Endothelial cell of umbilical vein (primary cell): Measurements from ENCODE around the gene C16orf95. TPM values are rescaled to one million over a fixed set of nuclear protein-coding genes. Genes with fewer than 3 reads are reported as not detected.

ENCODE experiments used
- BruUV-seq: library from RNA; stranded (reverse); fragments of 400-500 nt; replicated peaks from 2 replicates; lab custom pipeline; 2021; lab: Mats Ljungman, UMichigan
- CTCF ChIA-PET: fragments of 300-600, 350-600 bp; sonication (Branson Sonifier 250); formaldehyde crosslinking; loops from one replicate; lab custom pipeline; 2021; ENCODE audit warnings: antibody characterized with exemption, inconsistent platforms; lab: Charles Lee
- POLR2A ChIA-PET: fragments of 300-600, 350-600 bp; sonication (Branson Sonifier 250); formaldehyde crosslinking; loops from one replicate; lab custom pipeline; 2021; ENCODE audit warnings: antibody characterized with exemption, inconsistent platforms; lab: Charles Lee
- DNase-seq: peaks from one replicate; pipeline ENCODE4 v3.0.0-alpha.2; 2011; ENCODE audit warnings: low read depth, low spot score
- FAIRE-seq: peaks from 2 replicates; lab custom pipeline; 2011; peaks lifted over from hg19 to GRCh38; lab: Jason Lieb, UNC
- H2AFZ ChIP-seq: 2 replicates; pipeline ENCODE4 v1.6.0; 2012; ENCODE audit warnings: low read depth, low read length, control low read depth, inconsistent platforms
- H3K27ac ChIP-seq: 2 replicates; pipeline ENCODE4 v1.5.1; 2011; ENCODE audit warnings: low read depth, mild to moderate bottlenecking, control low read depth, low read length, moderate library complexity; ENCODE audit not compliant: insufficient read depth
- H3K27me3 ChIP-seq, 2 experiments: 2 replicates each; pipeline versions ENCODE4 v1.6.0 to v1.6.1; 2011; ENCODE audit warnings: low read length in 2 of 2, mixed read lengths in 1 of 2; ENCODE audit not compliant: control insufficient read depth in 2 of 2, insufficient read depth in 2 of 2
- H3K36me3 ChIP-seq, 2 experiments: 2 replicates in 1 of 2; 3 replicates in 1 of 2; pipeline ENCODE4 v1.5.1; 2011; ENCODE audit warnings: low read length in 2 of 2, mild to moderate bottlenecking in 1 of 2, moderate library complexity in 1 of 2; ENCODE audit not compliant: control insufficient read depth in 2 of 2, insufficient read depth in 2 of 2; ENCODE audit errors: extremely low read depth in 1 of 2
- H3K4me1 ChIP-seq: 3 replicates; pipeline ENCODE4 v1.5.1; 2011; ENCODE audit warnings: mild to moderate bottlenecking, low read length; ENCODE audit not compliant: control insufficient read depth, insufficient read depth; ENCODE audit errors: extremely low read depth
- H3K4me2 ChIP-seq: 2 replicates; pipeline ENCODE4 v1.6.1; 2011; ENCODE audit warnings: low read length, control low read depth, mixed read lengths; ENCODE audit not compliant: insufficient read depth
- H3K4me3 ChIP-seq, 3 experiments: fragments of 200-600 bp in 1 of 3; sonication (generic), shearing (Covaris generic) in 1 of 3; replicated peaks in 1 of 3; 2 replicates each; pipeline ENCODE4 v1.5.1; 2011 to 2016; ENCODE audit warnings: control low read depth in 3 of 3, low read length in 3 of 3, mild to moderate bottlenecking in 2 of 3, inconsistent platforms in 1 of 3, low read depth in 1 of 3, moderate library complexity in 1 of 3; ENCODE audit not compliant: insufficient read depth in 1 of 3
- H3K79me2 ChIP-seq: 2 replicates; pipeline ENCODE4 v1.6.0; 2012; ENCODE audit warnings: low read length, inconsistent platforms; ENCODE audit not compliant: control insufficient read depth, insufficient read depth
- H3K9ac ChIP-seq: replicated peaks from 2 replicates; pipeline ENCODE3; 2011; ENCODE audit warnings: low read length, control low read depth; ENCODE audit not compliant: insufficient read depth; ENCODE audit errors: extremely low read depth
- H3K9me1 ChIP-seq: replicated peaks from 3 replicates; pipeline ENCODE4 v1.6.0; 2011; ENCODE audit warnings: mild to moderate bottlenecking, low read length; ENCODE audit not compliant: control insufficient read depth, insufficient read depth; ENCODE audit errors: extremely low read depth
- H3K9me3 ChIP-seq: replicated peaks from 2 replicates; pipeline ENCODE4 v1.5.1; 2012; ENCODE audit warnings: low read length, inconsistent platforms; ENCODE audit not compliant: control insufficient read depth, insufficient read depth
- H4K20me1 ChIP-seq: replicated peaks from 2 replicates; pipeline ENCODE3; 2011; ENCODE audit warnings: mild to moderate bottlenecking, low read length; ENCODE audit not compliant: control insufficient read depth, insufficient read depth; ENCODE audit errors: extremely low read depth
- EZH2 ChIP-seq: IDR thresholded peaks from 2 replicates; pipeline ENCODE4 v1.6.1; 2012; ENCODE audit warnings: borderline replicate concordance, low read depth, mild to moderate bottlenecking, moderate library complexity, low read length, inconsistent platforms; ENCODE audit not compliant: severe bottlenecking
- FOS ChIP-seq: IDR thresholded peaks from 2 replicates; pipeline ENCODE4 v1.6.1; 2011; ENCODE audit warnings: mild to moderate bottlenecking, low read length, moderate library complexity, borderline replicate concordance; ENCODE audit not compliant: insufficient read depth
- GATA2 ChIP-seq: IDR thresholded peaks from 2 replicates; pipeline ENCODE4 v1.7.0; 2011; ENCODE audit warnings: low read depth, mild to moderate bottlenecking, moderate library complexity, mixed read lengths, low read length; ENCODE audit not compliant: insufficient read length, insufficient read depth
- JUN ChIP-seq: IDR thresholded peaks from 2 replicates; pipeline ENCODE4 v1.6.1; 2011; ENCODE audit warnings: borderline replicate concordance, low read depth; ENCODE audit not compliant: insufficient read length, insufficient read depth
- MYC ChIP-seq: IDR thresholded peaks from one replicate; pipeline ENCODE4 v1.6.1; 2011; ENCODE audit warnings: mild to moderate bottlenecking, low read depth, low read length
- POLR2A ChIP-seq: IDR thresholded peaks from 2 replicates; pipeline ENCODE4 v1.6.1; 2012; ENCODE audit warnings: low read depth, mild to moderate bottlenecking, control low read depth, low read length
- POLR2AphosphoS5 ChIP-seq: IDR thresholded peaks from 2 replicates; pipeline ENCODE4 v1.6.1; 2012; ENCODE audit warnings: low read depth, mild to moderate bottlenecking, control low read depth, low read length, moderate library complexity; ENCODE audit not compliant: insufficient read depth
- dilution Hi-C: fragments of 300-500 bp; cut with MboI; formaldehyde crosslinking; loops from one replicate; pipeline ENCODE4 v1.15.0; 2019; ENCODE audit warnings: low sequenced_read_pairs; ENCODE audit not compliant: extremely low pct_ligation_motif_present
- intact Hi-C: fragments of 100-400 bp; cut with micrococcal nuclease; formaldehyde crosslinking; loops from one replicate; pipeline ENCODE4 v1.10.0; 2022
- polyA plus RNA-seq, 4 experiments: library from polyadenylated mRNA; depleted of rRNA in 3 of 4; stranded (reverse) in 3 of 4; unstranded in 1 of 4; fragments of >200 nt; gene quantifications; 2 replicates each; pipeline versions ENCODE4 v1.2.1 to v1.2.3, GENCODE V29; 2011 to 2012; ENCODE audit warnings: missing spikeins in 1 of 4
- total RNA-seq: library from RNA; stranded (reverse); gene quantifications from 2 replicates; pipeline ENCODE4 v1.2.3, GENCODE V29; 2021
- TF ChIP-seq, protein P1 (sequence below): IDR thresholded peaks from 2 replicates; pipeline ENCODE4 v1.6.1; 2011; ENCODE audit not compliant: insufficient read depth, insufficient read length
- TF ChIP-seq, protein P2 (sequence below), 2 donors: IDR thresholded peaks; 1 replicate in 1 of 2; 2 replicates in 1 of 2; pipeline ENCODE4 v1.5.1; 2011; ENCODE audit warnings: low read length in 2 of 2, mild to moderate bottlenecking in 2 of 2, moderate library complexity in 2 of 2, control low read depth in 1 of 2, inconsistent platforms in 1 of 2, low read depth in 1 of 2; ENCODE audit not compliant: insufficient read depth in 1 of 2; ENCODE audit errors: extremely low read depth in 1 of 2

The C16orf95 gene
- total and polyA plus RNA-seq, 2 donors (not counting 3 experiments of a cell fraction or from before 2014, with no cell fraction given) = 4.0 to 6.6 TPM

DNA sequence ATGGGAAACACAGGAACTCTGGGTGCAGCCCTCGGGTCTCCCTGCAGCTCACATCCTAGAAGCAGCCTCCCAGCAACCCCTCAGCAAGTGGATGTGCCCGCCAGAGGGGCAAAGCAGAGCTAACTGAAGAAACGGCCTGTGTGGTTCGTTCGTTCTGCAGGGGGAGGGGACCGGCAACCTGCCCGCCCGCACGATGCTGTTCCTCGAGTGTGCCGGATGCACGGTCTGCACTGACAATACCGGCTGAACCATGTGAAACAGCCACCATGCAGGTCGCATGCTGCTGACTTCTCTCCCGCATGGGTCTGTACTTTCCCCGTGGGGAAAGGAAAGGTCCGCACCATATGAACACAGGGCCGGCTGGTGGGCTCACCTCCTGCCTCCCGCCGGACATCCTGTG lies 25.3 kb upstream of the C16orf95 start:
- Histone ChIP-seq H3K9me3 (no peaks in the 10 kb centered on the region), H3K9ac (no peak overlapping the region), H3K27me3 (no peaks in the 10 kb centered on the region), H2AFZ (no peak overlapping the region), H3K27ac (no peak overlapping the region), H3K4me3 (no peak overlapping the region), H4K20me1 (no peaks in the 10 kb centered on the region), H3K4me1 (peaks cover 7% of the 10 kb centered on the region), H3K4me2 (no peak overlapping the region), H3K9me1 (no peaks in the 10 kb centered on the region), H3K36me3 (peaks cover 3 to 23% of the 10 kb centered on the region in 2 experiments), H3K79me2 (peaks cover 1% of the 10 kb centered on the region)
- intact Hi-C loops = no loop called here
- no peak for TF ChIP-seq POLR2AphosphoS5
- TF ChIP-seq GATA2 = no peak
- TF ChIP-seq, protein P1, sequence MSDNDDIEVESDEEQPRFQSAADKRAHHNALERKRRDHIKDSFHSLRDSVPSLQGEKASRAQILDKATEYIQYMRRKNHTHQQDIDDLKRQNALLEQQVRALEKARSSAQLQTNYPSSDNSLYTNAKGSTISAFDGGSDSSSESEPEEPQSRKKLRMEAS = no peak
- no peak for TF ChIP-seq JUN
- TF ChIP-seq POLR2A = no peak
- no peak for TF ChIP-seq EZH2
- TF ChIP-seq MYC = no peak
- TF ChIP-seq FOS = no peak
- TF ChIP-seq, protein P2, sequence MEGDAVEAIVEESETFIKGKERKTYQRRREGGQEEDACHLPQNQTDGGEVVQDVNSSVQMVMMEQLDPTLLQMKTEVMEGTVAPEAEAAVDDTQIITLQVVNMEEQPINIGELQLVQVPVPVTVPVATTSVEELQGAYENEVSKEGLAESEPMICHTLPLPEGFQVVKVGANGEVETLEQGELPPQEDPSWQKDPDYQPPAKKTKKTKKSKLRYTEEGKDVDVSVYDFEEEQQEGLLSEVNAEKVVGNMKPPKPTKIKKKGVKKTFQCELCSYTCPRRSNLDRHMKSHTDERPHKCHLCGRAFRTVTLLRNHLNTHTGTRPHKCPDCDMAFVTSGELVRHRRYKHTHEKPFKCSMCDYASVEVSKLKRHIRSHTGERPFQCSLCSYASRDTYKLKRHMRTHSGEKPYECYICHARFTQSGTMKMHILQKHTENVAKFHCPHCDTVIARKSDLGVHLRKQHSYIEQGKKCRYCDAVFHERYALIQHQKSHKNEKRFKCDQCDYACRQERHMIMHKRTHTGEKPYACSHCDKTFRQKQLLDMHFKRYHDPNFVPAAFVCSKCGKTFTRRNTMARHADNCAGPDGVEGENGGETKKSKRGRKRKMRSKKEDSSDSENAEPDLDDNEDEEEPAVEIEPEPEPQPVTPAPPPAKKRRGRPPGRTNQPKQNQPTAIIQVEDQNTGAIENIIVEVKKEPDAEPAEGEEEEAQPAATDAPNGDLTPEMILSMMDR (IDR thresholded peaks at IDR 0.05; ENCODE audit: extremely low read depth in 1 of 2, insufficient read depth in 1 of 2, low read depth in 1 of 2, low read length in 2 of 2) = no peak
- BruUV-seq = no TSS peak
- DNase-seq = no peak
- dilution Hi-C loops = no loop called here
- FAIRE-seq = no peak
- ChIA-PET POLR2A (no interaction called here), CTCF (no interaction called here)
